A549 (cell line): ENCODE results near the gene KIAA0930. TPM values are rescaled to one million over a fixed set of nuclear protein-coding genes. Genes with fewer than 3 reads are reported as not detected.
A peak's percentile ranks its signal among the peaks of the same experiment; 100 is the strongest.

ENCODE experiments used
- ATAC-seq, 2 experiments: fragments of 200-7000 bp in 1 of 2; fragments of >200 bp in 1 of 2; cut with Nextera tagmentation in 1 of 2; cut with Tn5 transposase in 1 of 2; 3 replicates each; pipeline versions ENCODE4 v1.8.0 to v1.9.1; 2018 to 2020; ENCODE audit warnings: mild to moderate bottlenecking in 1 of 2, moderate library complexity in 1 of 2
- CTCF ChIA-PET: fragments of 300-600 bp; sonication (Branson Sonifier 250); formaldehyde crosslinking; extraction: SDS; loops from one replicate; lab custom pipeline; 2021; ENCODE audit warnings: antibody characterized with exemption, inconsistent platforms; lab: Yijun Ruan, JAX
- POLR2A ChIA-PET: fragments of 350-600 bp; formaldehyde crosslinking; extraction: SDS; loops from one replicate; lab custom pipeline; 2021; ENCODE audit warnings: antibody characterized with exemption, inconsistent platforms; lab: Yijun Ruan, JAX
- DNase-seq, 2 experiments: peaks; one replicate each; pipeline versions ENCODE4 v3.0.0 to v3.0.0-alpha.2; 2011 to 2016; ENCODE audit warnings: low read depth in 1 of 2, low spot score in 1 of 2
- FAIRE-seq: peaks from 2 replicates; lab custom pipeline; 2011; peaks lifted over from hg19 to GRCh38; lab: Jason Lieb, UNC
- H3K27ac ChIP-seq, 2 experiments: fragments of >200 bp; sonication (Bioruptor Twin); formaldehyde crosslinking; 3 replicates each; pipeline ENCODE4 v1.5.1; 2016 to 2017
- H3K4me1 ChIP-seq: fragments of >200 bp; sonication (Bioruptor Twin); formaldehyde crosslinking; 3 replicates; pipeline ENCODE4 v1.6.1; 2016
- H3K4me2 ChIP-seq: fragments of >200 bp; sonication (Bioruptor Twin); formaldehyde crosslinking; 3 replicates; pipeline ENCODE4 v1.6.1; 2016
- H3K4me3 ChIP-seq: fragments of >200 bp; sonication (Bioruptor Twin); formaldehyde crosslinking; 3 replicates; pipeline ENCODE4 v1.5.1; 2016
- H3K9me3 ChIP-seq: fragments of >200 bp; sonication (Bioruptor Twin); formaldehyde crosslinking; 3 replicates; pipeline ENCODE4 v1.6.1; 2016
- CBX2 ChIP-seq: fragments of 200-600 bp; sonication (generic); IDR thresholded peaks from 2 replicates; pipeline ENCODE4 v1.6.1; 2016; ENCODE audit warnings: low read depth, mild to moderate bottlenecking, borderline replicate concordance
- CEBPB ChIP-seq, 2 experiments: fragments of >200 bp in 1 of 2; sonication (Bioruptor Twin) in 1 of 2; formaldehyde crosslinking in 1 of 2; IDR thresholded peaks; 2 replicates each; pipeline ENCODE4 v1.6.1; 2012 to 2016
- ESRRA ChIP-seq: fragments of 150-350 bp; IDR thresholded peaks from 2 replicates; pipeline ENCODE4 v1.6.1; 2014; ENCODE audit warnings: mild to moderate bottlenecking, low read length, borderline replicate concordance
- FOXS1 ChIP-seq: fragments of 250-450 bp; sonication (Bioruptor Pico); IDR thresholded peaks from 2 replicates; pipeline ENCODE4 v1.5.0; 2020; ENCODE audit warnings: mild to moderate bottlenecking, moderate library complexity
- GATA3 ChIP-seq: IDR thresholded peaks from 2 replicates; pipeline ENCODE4 v1.6.1; 2012; ENCODE audit warnings: borderline replicate concordance
- HEYL ChIP-seq: fragments of 250-450 bp; sonication (Bioruptor Pico); IDR thresholded peaks from 2 replicates; pipeline ENCODE4 v1.8.0; 2021; ENCODE audit warnings: mild to moderate bottlenecking, moderate library complexity
- MAZ ChIP-seq: fragments of 150-350 bp; IDR thresholded peaks from 2 replicates; pipeline ENCODE4 v1.6.1; 2014; ENCODE audit warnings: antibody characterized with exemption, low read depth, low read length, borderline replicate concordance
- PHF8 ChIP-seq: fragments of 200-600 bp; sonication (generic); IDR thresholded peaks from 2 replicates; pipeline ENCODE4 v1.6.1; 2016; ENCODE audit warnings: low read depth, mild to moderate bottlenecking, antibody characterized with exemption, moderate library complexity, borderline replicate concordance
- POLR2AphosphoS2 ChIP-seq: conservative IDR thresholded peaks from 2 replicates; pipeline ENCODE4 v1.6.1; 2012; ENCODE audit warnings: low read length, improper control_type of control experiment, inconsistent platforms
- RCOR1 ChIP-seq: fragments of 150-350 bp; IDR thresholded peaks from 2 replicates; pipeline ENCODE4 v1.6.1; 2014; ENCODE audit warnings: antibody characterized with exemption, low read length, low read depth
- TP53 ChIP-seq: fragments of 250-450 bp; sonication (Bioruptor Pico); IDR thresholded peaks from 2 replicates; pipeline ENCODE4 v1.5.0; 2021; ENCODE audit warnings: mild to moderate bottlenecking, moderate library complexity
- ZC3H11A ChIP-seq: fragments of 450-650 bp; IDR thresholded peaks from 2 replicates; pipeline ENCODE4 v1.6.1; 2014; ENCODE audit warnings: antibody characterized with exemption, mild to moderate bottlenecking
- whole genome bisulfite sequencing: methylation state at CpG from one replicate; pipeline ENCODE4 v1.1.6; 2017; ENCODE audit errors: missing lambda C conversion rate; 5-methylcytosine and 5-hydroxymethylcytosine counted together
- polyA plus RNA-seq, 4 experiments: library from polyadenylated mRNA; depleted of rRNA in 3 of 4; stranded (reverse); fragments of >200 nt; fragmentation: RNase III in 1 of 4; extraction: RNeasy Plus Mini Kit Qiagen cat#74134 plus additional on column Dnase treatment in 1 of 4; gene quantifications; 2 replicates in 3 of 4; 3 replicates in 1 of 4; pipeline ENCODE4 v1.2.3, GENCODE V29; 2011 to 2017
- TF ChIP-seq, protein P1 (sequence below): fragments of 200-600 bp; sonication (generic); IDR thresholded peaks from 2 replicates; pipeline ENCODE4 v1.6.1; 2016; ENCODE audit warnings: antibody characterized with exemption, mild to moderate bottlenecking, moderate library complexity
- TF ChIP-seq, protein P2 (sequence below): fragments of 450-650 bp; IDR thresholded peaks from 2 replicates; pipeline ENCODE4 v1.6.1; 2014; ENCODE audit warnings: antibody characterized with exemption
- TF ChIP-seq, protein P3 (sequence below): fragments of >200 bp; sonication (Bioruptor Twin); formaldehyde crosslinking; IDR thresholded peaks from 3 replicates; pipeline ENCODE4 v1.6.1; 2016
- TF ChIP-seq, protein P4 (sequence below): IDR thresholded peaks from 2 replicates; pipeline ENCODE4 v1.6.1; 2012; ENCODE audit warnings: low read depth, borderline replicate concordance

Gene KIAA0930
- polyA plus RNA-seq, 2 of the 4 experiments (the other 2 are of a cell fraction): 47.7 to 60.0 TPM

DNA sequence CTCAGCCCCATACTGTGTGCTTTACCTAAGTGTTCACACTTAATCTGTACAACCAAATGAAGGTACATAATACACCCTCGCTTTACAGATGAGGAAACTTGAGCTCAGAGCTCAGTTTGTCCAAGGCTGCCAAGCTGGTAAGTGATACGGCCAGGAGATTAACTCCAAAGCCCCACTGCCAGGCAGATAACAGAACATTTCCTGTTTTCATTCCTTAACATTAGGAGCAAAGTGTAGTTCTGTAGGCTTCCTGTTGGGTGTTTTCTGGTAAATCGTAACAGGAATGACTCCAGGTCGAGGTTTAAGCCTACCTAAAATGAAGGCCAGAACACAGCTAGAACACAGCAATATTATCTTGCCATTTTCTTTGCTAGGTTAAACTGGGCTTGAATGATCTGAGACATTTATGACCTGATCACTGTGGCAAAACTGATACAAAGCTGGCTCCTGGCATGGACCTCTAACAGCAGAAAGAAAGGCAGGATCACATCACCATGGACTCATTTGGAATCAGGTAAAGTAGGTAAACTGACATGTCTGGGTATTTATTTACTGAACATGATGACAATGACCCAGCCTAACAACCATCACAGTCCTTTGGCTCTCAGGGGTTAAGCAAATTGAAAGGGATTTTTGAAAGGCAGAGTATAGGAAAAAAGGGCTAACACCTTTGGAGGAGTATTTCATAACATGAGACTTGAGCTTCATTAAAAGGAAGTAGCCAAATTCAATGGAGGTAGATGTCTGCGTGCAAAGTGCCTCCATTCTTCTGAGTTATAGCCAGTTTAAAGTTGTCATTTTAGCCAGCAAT, 80.8 kb downstream of the KIAA0930 start:
- TF ChIP-seq GATA3 (no peak), CEBPB (IDR thresholded peaks at IDR 0.05) (no peak), FOXS1 (no peak), ZC3H11A (no peak), ESRRA (no peak), PHF8 (no peak)
- TF ChIP-seq, protein P1, sequence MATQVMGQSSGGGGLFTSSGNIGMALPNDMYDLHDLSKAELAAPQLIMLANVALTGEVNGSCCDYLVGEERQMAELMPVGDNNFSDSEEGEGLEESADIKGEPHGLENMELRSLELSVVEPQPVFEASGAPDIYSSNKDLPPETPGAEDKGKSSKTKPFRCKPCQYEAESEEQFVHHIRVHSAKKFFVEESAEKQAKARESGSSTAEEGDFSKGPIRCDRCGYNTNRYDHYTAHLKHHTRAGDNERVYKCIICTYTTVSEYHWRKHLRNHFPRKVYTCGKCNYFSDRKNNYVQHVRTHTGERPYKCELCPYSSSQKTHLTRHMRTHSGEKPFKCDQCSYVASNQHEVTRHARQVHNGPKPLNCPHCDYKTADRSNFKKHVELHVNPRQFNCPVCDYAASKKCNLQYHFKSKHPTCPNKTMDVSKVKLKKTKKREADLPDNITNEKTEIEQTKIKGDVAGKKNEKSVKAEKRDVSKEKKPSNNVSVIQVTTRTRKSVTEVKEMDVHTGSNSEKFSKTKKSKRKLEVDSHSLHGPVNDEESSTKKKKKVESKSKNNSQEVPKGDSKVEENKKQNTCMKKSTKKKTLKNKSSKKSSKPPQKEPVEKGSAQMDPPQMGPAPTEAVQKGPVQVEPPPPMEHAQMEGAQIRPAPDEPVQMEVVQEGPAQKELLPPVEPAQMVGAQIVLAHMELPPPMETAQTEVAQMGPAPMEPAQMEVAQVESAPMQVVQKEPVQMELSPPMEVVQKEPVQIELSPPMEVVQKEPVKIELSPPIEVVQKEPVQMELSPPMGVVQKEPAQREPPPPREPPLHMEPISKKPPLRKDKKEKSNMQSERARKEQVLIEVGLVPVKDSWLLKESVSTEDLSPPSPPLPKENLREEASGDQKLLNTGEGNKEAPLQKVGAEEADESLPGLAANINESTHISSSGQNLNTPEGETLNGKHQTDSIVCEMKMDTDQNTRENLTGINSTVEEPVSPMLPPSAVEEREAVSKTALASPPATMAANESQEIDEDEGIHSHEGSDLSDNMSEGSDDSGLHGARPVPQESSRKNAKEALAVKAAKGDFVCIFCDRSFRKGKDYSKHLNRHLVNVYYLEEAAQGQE: no peak
- TF ChIP-seq, protein P2, sequence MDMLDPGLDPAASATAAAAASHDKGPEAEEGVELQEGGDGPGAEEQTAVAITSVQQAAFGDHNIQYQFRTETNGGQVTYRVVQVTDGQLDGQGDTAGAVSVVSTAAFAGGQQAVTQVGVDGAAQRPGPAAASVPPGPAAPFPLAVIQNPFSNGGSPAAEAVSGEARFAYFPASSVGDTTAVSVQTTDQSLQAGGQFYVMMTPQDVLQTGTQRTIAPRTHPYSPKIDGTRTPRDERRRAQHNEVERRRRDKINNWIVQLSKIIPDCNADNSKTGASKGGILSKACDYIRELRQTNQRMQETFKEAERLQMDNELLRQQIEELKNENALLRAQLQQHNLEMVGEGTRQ: no peak
- TF ChIP-seq, protein P3, sequence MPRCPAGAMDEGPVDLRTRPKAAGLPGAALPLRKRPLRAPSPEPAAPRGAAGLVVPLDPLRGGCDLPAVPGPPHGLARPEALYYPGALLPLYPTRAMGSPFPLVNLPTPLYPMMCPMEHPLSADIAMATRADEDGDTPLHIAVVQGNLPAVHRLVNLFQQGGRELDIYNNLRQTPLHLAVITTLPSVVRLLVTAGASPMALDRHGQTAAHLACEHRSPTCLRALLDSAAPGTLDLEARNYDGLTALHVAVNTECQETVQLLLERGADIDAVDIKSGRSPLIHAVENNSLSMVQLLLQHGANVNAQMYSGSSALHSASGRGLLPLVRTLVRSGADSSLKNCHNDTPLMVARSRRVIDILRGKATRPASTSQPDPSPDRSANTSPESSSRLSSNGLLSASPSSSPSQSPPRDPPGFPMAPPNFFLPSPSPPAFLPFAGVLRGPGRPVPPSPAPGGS: no peak
- peak in 1 of 2 experiments; percentile 19; a peak in 2 of 6 replicates for ATAC-seq
- CTCF ChIA-PET: interaction anchor here (0.6 to 1.2 kb wide), 5 partner anchors 10 to 353 kb away, joined by 3 to 4 read pairs (median 3); no protein-coding TSS in a partner anchor
- no peak for FAIRE-seq
- WGBS: 56% methylated on average over 5 of the region's 5 CpGs
- Histone ChIP-seq H3K9me3 (no peaks in the 10 kb centered on the region), H3K4me1 (peaks cover 46% of the 10 kb centered on the region), H3K27ac (peak overlapping the region; percentile 57 to 60; a peak in 5 of 6 replicates), H3K4me3 (no peak overlapping the region), H3K4me2 (peak overlapping the region; percentile 62)
- POLR2A ChIA-PET: no interaction called here
- DNase-seq: peak; percentile 18 to 22

DNA sequence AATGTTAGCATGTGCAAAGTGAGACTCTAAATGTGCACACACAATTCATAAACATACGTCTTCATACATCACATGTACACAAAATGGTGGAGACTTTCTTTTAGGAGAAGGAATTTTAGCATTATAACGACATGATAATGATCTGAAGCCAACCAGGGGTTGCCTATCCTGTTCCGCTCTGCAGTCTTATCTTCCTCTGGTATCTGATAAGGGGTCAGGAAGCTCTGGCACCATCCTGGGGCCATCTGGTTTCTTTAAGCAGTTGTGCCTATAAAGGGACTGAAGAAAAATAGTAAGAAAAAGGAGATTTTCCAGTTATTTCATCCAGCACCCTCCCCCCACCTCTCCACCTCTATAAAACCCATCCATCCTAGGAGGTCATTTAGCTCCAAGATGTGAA, 82.8 kb downstream of the KIAA0930 start:
- ChIA-PET CTCF (interaction anchor here (0.8 to 1.7 kb wide), 3 partner anchors 23 to 57 kb away, joined by 3 to 4 read pairs (median 3); no protein-coding TSS in a partner anchor), POLR2A (no interaction called here)
- ATAC-seq (no peak), FAIRE-seq (no peak), DNase-seq (no peak)
- no peaks in the 10 kb centered on the region for H3K9me3 ChIP-seq
- WGBS: 95% methylated on average over 3 of the region's 3 CpGs
- H3K27ac ChIP-seq: peak overlapping the region in 1 of 2 experiments; percentile 16; a peak in 1 of 6 replicates
- H3K4me2 ChIP-seq: no peak overlapping the region
- peaks cover 54% of the 10 kb centered on the region for H3K4me1 ChIP-seq
- H3K4me3 ChIP-seq: no peak overlapping the region
- TF ChIP-seq POLR2AphosphoS2 (no peak), CBX2 (no peak), HEYL (no peak), RCOR1 (no peak), PHF8 (no peak), ESRRA (no peak), TP53 (no peak), MAZ (no peak)
- TF ChIP-seq, protein P4, sequence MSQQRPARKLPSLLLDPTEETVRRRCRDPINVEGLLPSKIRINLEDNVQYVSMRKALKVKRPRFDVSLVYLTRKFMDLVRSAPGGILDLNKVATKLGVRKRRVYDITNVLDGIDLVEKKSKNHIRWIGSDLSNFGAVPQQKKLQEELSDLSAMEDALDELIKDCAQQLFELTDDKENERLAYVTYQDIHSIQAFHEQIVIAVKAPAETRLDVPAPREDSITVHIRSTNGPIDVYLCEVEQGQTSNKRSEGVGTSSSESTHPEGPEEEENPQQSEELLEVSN: no peak
